SK-N-MC (cell line): ENCODE measurements around the gene HOXD9.

ENCODE experiments used
- DNase-seq: peaks from one replicate; pipeline ENCODE4 v3.0.0-alpha.2; 2011; ENCODE audit warnings: low read depth, low spot score
- H3K27ac ChIP-seq: fragments of 200-600 bp; sonication (generic); 2 replicates; pipeline ENCODE4 v1.5.1; 2016; ENCODE audit warnings: mixed run types
- H3K36me3 ChIP-seq: fragments of 200-600 bp; sonication (generic); 2 replicates; pipeline ENCODE4 v1.6.1; 2017; ENCODE audit warnings: antibody characterized with exemption, low read length, mixed read lengths; ENCODE audit not compliant: insufficient read depth
- H3K4me3 ChIP-seq: fragments of 200-600 bp; sonication (generic); 2 replicates; pipeline ENCODE4 v1.5.1; 2016
- H3K9ac ChIP-seq: fragments of 200-600 bp; sonication (generic); 2 replicates; pipeline ENCODE4 v1.8.0; 2017; ENCODE audit warnings: mixed run types, mixed read lengths; ENCODE audit not compliant: insufficient read length
- H3K9me3 ChIP-seq: fragments of 200-600 bp; sonication (generic); 2 replicates; pipeline ENCODE4 v1.6.1; 2017; ENCODE audit warnings: low read depth, mild to moderate bottlenecking, antibody characterized with exemption, low read length, moderate library complexity, mixed read lengths
- EZH2 ChIP-seq: fragments of 200-600 bp; sonication (generic); IDR thresholded peaks from one replicate; pipeline ENCODE4 v1.6.1; 2017; ENCODE audit warnings: antibody characterized with exemption
- FOXP2 ChIP-seq: optimal IDR thresholded peaks from 2 replicates; pipeline ENCODE3; 2011; ENCODE audit warnings: mild to moderate bottlenecking, moderate library complexity; ENCODE audit not compliant: insufficient read depth; ENCODE audit errors: extremely low read length, control extremely low read depth
- POLR2AphosphoS5 ChIP-seq: IDR thresholded peaks from 2 replicates; pipeline ENCODE4 v1.6.1; 2012; ENCODE audit warnings: mild to moderate bottlenecking, low read depth, low read length, borderline replicate concordance

The HOXD9 gene

GRCh38 chr2:176142281-176142680 is 19.8 kb downstream of the HOXD9 start:
- DNase-seq: no peak
- H3K4me3 ChIP-seq: no peak overlapping the region
- H3K27ac ChIP-seq: no peak overlapping the region
- no peaks in the 10 kb centered on the region for H3K9me3 ChIP-seq
- TF ChIP-seq POLR2AphosphoS5: no peak
- TF ChIP-seq FOXP2: no peak
- TF ChIP-seq EZH2: no peak
- H3K36me3 ChIP-seq: no peaks in the 10 kb centered on the region
- H3K9ac ChIP-seq: no peak overlapping the region

GRCh38 chr2:176145085-176145969 is 22.8 kb downstream of the HOXD9 start:
- H3K27ac ChIP-seq: no peak overlapping the region
- H3K9me3 ChIP-seq: no peaks in the 10 kb centered on the region
- DNase-seq: no peak
- TF ChIP-seq EZH2 (no peak), FOXP2 (no peak), POLR2AphosphoS5 (no peak)
- H3K36me3 ChIP-seq: no peaks in the 10 kb centered on the region
- no peak overlapping the region for H3K9ac ChIP-seq
- H3K4me3 ChIP-seq: no peak overlapping the region; the same call in 1 of the 2 replicates

GRCh38 chr2:176146101-176146500 is 23.6 kb downstream of the HOXD9 start:
- Histone ChIP-seq H3K27ac (no peak overlapping the region), H3K4me3 (peak overlapping the region; percentile 15; the same call in 1 of the 2 replicates), H3K36me3 (no peaks in the 10 kb centered on the region), H3K9me3 (no peaks in the 10 kb centered on the region), H3K9ac (no peak overlapping the region)
- TF ChIP-seq FOXP2 (no peak), EZH2 (no peak), POLR2AphosphoS5 (no peak)
- no peak for DNase-seq

GRCh38 chr2:176146645-176147044 is 24.1 kb downstream of the HOXD9 start:
- no peak for TF ChIP-seq EZH2
- TF ChIP-seq FOXP2: no peak
- no peak for TF ChIP-seq POLR2AphosphoS5
- Histone ChIP-seq H3K27ac (no peak overlapping the region), H3K36me3 (no peaks in the 10 kb centered on the region), H3K9me3 (no peaks in the 10 kb centered on the region), H3K9ac (no peak overlapping the region), H3K4me3 (no peak overlapping the region)
- DNase-seq: no peak

- Histone ChIP-seq H3K9me3 (no peaks in the 10 kb centered on the region), H3K4me3 (no peak overlapping the region), H3K9ac (no peak overlapping the region), H3K36me3 (no peaks in the 10 kb centered on the region; the same call in 1 of the 2 replicates), H3K27ac (no peak overlapping the region)
- TF ChIP-seq EZH2 (no peak), POLR2AphosphoS5 (no peak), FOXP2 (no peak)
- DNase-seq: no peak
These were observed 24.8 kb downstream of the HOXD9 start for GRCh38 chr2:176147210-176147799.

GRCh38 chr2:176147800-176148496 is 25.4 kb downstream of the HOXD9 start:
- Histone ChIP-seq H3K9me3 (no peaks in the 10 kb centered on the region), H3K9ac (no peak overlapping the region), H3K4me3 (no peak overlapping the region), H3K27ac (no peak overlapping the region), H3K36me3 (peaks cover 5% of the 10 kb centered on the region; the same call in 1 of the 2 replicates)
- no peak for TF ChIP-seq FOXP2
- TF ChIP-seq EZH2: no peak
- no peak for DNase-seq

GRCh38 chr2:176148751-176149421 is 26.4 kb downstream of the HOXD9 start:
- no peak overlapping the region for H3K9ac ChIP-seq
- no peak overlapping the region for H3K27ac ChIP-seq
- peaks cover 5% of the 10 kb centered on the region; the same call in 1 of the 2 replicates for H3K36me3 ChIP-seq
- TF ChIP-seq POLR2AphosphoS5 (no peak), EZH2 (no peak), FOXP2 (no peak)
- no peak overlapping the region for H3K4me3 ChIP-seq
- DNase-seq: no peak
- H3K9me3 ChIP-seq: no peaks in the 10 kb centered on the region
